HG03469 (cell line): ENCODE measurements around the gene FICD.

Source experiments
- ATAC-seq: cut with Tn5 transposase; IDR thresholded peaks from one replicate; pipeline ENCODE4 v1.9.1; 2021; ENCODE audit warnings: mild to moderate bottlenecking, moderate library complexity, moderate number of reproducible peaks; ENCODE audit not compliant: unreplicated experiment

FICD gene

GRCh38 chr12:108565146-108565545 is 50.1 kb downstream of the FICD start:
- ATAC-seq = no peak

DNA sequence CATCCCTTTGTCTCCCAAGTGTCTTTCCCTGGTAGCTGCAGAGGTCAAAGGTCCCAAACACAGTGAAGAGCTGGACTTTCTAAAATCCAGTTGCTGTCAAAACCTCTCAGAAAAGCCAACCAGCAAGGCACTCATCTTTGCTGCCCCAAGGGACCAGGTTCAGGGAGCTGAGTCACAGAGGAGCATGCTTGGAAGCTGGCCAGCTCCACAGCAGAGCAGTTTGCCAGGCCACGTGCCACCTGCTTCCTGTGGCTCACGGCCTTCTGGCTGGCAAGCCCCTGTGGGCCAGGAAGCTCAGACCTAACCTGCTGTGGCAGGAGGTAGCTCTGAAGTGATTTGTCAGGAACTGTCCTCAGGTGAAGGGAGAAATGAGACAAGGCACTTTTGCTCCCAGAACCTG is 50.9 kb downstream of the FICD start:
- ATAC-seq = no peak

DNA sequence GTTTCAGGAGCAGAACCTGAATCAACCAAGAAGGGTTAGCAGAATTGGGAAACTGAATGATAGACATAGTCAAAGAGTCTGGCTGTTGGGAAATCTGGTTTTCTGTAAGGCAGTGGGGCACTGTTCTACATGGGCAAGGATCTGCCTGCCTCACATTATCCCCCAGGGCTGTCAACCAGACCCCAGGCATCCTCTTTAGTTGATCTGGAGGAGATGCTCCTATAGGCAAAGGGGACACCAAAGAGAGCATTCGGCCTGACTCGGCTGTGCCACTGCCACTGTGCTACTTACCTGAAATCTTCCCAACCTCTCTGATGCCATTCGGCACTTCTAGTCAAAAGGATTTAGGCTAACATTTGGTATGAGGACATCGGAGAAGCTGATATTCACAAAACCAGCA is 51.4 kb downstream of the FICD start:
- ATAC-seq = no peak

DNA sequence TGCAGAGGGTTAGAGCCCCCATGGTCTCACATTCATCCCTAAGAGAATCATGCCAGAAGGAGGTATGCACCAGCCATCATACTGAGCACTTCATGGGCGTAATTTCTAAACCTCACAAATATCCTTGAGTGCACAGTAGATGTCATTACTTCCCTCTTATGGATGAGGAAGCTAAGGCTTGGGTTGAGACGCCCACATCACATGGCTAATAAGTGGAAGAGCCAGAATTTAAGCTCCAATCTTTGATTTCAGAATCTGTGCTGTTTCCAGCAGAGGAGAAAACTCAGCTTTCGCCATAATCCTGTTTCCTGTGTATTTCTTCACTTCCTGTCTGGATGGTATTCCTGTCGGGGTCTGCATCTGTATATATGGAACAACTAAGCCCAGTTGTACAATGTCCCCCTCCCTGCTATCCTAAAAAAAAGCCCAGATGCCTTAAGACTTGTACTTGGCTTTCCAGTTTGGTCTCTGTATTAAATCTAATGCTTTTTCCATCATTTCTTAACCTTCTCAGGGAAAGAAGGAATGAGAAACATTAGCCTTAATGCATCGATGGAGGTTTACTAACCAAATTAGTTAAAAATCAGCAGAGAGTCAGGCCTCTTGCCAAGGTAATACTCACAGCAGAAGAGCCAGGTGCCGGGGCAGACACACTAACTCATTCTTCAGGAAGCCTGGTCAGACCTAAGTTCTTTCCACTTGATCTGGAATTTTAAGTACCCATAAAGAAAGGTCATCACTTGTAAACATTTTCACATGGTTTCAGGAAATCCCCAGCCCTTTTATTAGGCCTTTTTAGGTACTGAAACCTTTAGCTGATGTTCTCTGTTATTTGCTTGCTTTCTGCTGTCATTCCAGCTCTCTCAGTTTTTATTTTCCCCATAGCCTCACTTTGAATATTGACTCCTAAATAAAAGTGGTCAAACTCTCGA is 52.6 kb downstream of the FICD start:
- no peak for ATAC-seq

DNA sequence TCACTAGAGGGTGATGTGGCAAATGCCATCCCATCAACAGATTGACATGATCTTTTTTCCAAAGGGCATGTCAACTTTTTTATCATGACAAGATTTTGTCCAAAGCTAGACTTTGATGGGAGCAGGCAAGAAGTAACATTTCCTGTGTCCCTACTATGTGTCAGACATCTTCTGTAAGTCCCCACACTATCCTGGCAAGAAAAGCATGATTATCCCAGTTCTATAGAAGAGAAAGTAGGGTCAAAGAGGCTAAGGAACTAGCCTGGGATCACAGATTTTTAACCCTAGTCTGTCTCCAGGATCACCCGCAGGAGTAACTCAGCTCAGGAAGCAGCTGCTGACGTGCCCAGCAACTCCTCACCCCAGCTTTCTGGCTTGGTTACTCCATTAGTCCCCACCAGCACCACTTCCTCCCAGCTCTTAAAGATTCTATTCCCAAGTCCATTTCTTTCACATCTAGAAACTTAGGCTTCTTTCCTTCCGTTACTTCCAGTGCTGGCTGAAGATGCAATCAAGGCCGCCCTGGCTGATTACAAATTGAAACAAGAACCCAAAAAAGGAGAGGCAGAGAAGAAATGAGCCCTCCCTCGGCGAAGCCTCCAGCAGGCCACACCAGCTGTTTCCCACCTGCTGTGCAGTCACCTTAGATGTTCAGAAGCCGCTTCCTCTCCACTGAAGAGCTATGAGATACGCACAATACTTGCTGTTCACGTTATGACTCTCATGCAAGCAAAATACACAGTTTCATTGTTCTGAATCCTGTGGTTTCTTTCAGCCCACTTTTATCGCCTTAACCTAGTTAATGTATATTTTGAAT is 53.5 kb downstream of the FICD start:
- ATAC-seq = peak; percentile 53
